Progenitor cell of endocrine pancreas (in vitro differentiated cells): Measurements from ENCODE around the gene BICDL1. TPM values are rescaled to one million over a fixed set of nuclear protein-coding genes. Genes with fewer than 3 reads are reported as not detected.
A peak's percentile ranks its signal among the peaks of the same experiment; 100 is the strongest.

Experiments used
- DNase-seq: peaks from one replicate; pipeline ENCODE4 v3.0.0; 2021; ENCODE audit warnings: low spot score; ENCODE audit not compliant: unreplicated experiment
- H3K27ac Mint-ChIP-seq: 2 replicates; pipeline ENCODE4 v1.8.0; 2021; ENCODE audit warnings: mild to moderate bottlenecking, moderate library complexity, mixed read lengths
- H3K27me3 Mint-ChIP-seq: 2 replicates; pipeline ENCODE4 v1.8.0; 2021; ENCODE audit warnings: mixed read lengths
- H3K36me3 Mint-ChIP-seq: 2 replicates; pipeline ENCODE4 v1.8.0; 2022; ENCODE audit warnings: mixed read lengths; ENCODE audit not compliant: insufficient read depth
- H3K4me1 Mint-ChIP-seq: 2 replicates; pipeline ENCODE4 v1.8.0; 2021; ENCODE audit warnings: low read depth, mixed read lengths
- H3K4me3 Mint-ChIP-seq: 2 replicates; pipeline ENCODE4 v1.8.0; 2021; ENCODE audit warnings: low read depth, mild to moderate bottlenecking, moderate library complexity, mixed read lengths
- H3K9me3 Mint-ChIP-seq: 2 replicates; pipeline ENCODE4 v1.8.0; 2021; ENCODE audit warnings: low read depth, mixed read lengths
- CTCF ChIP-seq: fragments of 200-600 bp; sonication (generic); IDR thresholded peaks from one replicate; pipeline ENCODE4 v1.5.0; 2021; ENCODE audit warnings: antibody characterized with exemption, mild to moderate bottlenecking; ENCODE audit not compliant: unreplicated experiment
- long read RNA-seq: library from polyadenylated mRNA; unstranded; transcript quantifications from one replicate; pipeline ENCODE4 v2.0.0, GENCODE V29; 2020
- total RNA-seq: library from RNA; stranded (reverse); gene quantifications from 2 replicates; pipeline ENCODE4 v1.2.1, GENCODE V29; 2021

The BICDL1 gene
- total RNA-seq, result 11.1 and 11.7 TPM in 2 replicates
- long read RNA-seq, partial matches to known transcripts, result 0 of 1 reads
- long read RNA-seq, other reads (novel, unspliced or antisense), result 1 of 1 reads

DNA sequence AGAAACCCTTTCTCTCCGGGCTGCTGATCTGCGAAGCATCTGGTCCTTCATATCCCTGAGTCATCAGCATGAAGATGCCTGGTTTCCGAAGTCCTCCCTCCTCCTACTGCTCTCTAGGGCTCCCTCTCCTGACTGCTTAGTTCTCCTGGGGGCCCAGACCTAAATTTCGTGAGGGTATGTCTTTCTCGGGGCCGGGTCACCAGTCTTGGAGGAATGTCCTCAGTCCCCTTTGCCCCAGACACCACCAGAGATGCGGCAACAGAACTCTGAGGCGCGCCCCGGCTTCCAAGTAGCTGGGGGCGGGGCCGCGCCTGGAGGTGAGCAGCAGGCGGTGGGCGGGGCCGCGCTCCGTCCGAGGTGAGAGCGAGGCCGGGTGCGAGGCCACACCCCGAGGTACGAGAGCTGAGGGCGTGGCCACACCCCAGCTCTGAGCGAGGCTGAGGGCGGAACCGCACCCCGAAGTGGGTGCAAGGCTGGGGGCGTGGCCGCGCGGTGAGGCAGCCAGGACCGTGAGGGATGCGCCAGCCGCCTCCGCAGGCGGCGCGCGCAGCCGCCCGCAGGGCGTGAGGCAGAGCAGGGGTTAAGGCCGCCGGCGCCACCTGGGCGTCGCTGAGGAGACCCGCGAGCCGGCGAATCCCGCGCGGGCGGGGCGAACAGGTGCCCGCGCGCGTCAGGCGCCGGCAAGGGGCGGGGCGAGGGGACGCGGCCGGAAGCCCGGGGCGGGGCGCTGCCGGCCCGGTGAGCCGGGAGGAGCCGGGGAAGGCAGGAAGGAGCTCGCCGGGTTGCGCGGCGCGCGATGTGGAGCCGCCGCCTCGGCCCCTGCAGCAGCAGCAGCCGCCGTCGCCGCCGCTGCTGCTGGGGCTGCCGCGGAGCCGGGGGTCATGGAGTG, at the start of gene BICDL1:
Gene BICDL1 (plus strand): TSS at position 765 of the 889 bp plus-strand sequence. CDS start 633 bp downstream, outside the sequence.
- Mint-ChIP-seq H3K27me3 (peaks cover 46% of the 10 kb centered on the region), H3K27ac (peak within 1 kb of the TSS; percentile 88), H3K9me3 (no peaks in the 10 kb centered on the region), H3K4me3 (peak within 1 kb of the TSS; percentile 77), H3K36me3 (no peaks in the 10 kb centered on the region), H3K4me1 (peaks cover 3% of the 10 kb centered on the region)
- TF ChIP-seq CTCF, result no peak
- DNase-seq, result peak; percentile 84

DNA sequence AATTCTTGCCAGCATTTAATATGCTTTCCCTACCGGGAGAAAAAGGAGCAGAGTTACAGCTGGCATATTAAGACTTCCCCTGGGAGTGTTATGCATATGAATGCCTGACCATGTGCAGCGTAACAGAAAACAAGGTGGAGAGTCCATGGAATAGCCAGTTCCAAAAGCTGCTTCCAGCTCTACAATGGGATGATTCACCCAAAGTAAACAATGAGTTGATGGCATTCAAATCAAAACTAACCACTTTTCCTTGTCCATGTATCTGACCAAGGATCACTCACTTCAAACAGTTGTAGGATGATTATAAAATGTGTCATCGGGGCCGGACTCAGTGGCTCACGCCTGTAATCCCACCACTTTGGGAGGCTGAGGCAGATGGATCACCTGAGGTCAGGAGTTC, 48.1 kb upstream of the BICDL1 start:
- no peak for TF ChIP-seq CTCF
- no peak overlapping the region for H3K4me3 Mint-ChIP-seq
- peaks cover 8% of the 10 kb centered on the region for H3K27me3 Mint-ChIP-seq
- no peak overlapping the region for H3K27ac Mint-ChIP-seq
- H3K36me3 Mint-ChIP-seq, result no peaks in the 10 kb centered on the region
- no peaks in the 10 kb centered on the region for H3K9me3 Mint-ChIP-seq
- no peak for DNase-seq
- peaks cover 3% of the 10 kb centered on the region for H3K4me1 Mint-ChIP-seq

GRCh38 chr12:119942386-119942785, 46.6 kb upstream of the BICDL1 start:
- no peaks in the 10 kb centered on the region for H3K9me3 Mint-ChIP-seq
- H3K27ac Mint-ChIP-seq, result no peak overlapping the region
- peaks cover 3% of the 10 kb centered on the region for H3K4me1 Mint-ChIP-seq
- no peaks in the 10 kb centered on the region for H3K36me3 Mint-ChIP-seq
- no peak for TF ChIP-seq CTCF
- H3K27me3 Mint-ChIP-seq, result peaks cover 8% of the 10 kb centered on the region
- H3K4me3 Mint-ChIP-seq, result no peak overlapping the region
- no peak for DNase-seq

DNA sequence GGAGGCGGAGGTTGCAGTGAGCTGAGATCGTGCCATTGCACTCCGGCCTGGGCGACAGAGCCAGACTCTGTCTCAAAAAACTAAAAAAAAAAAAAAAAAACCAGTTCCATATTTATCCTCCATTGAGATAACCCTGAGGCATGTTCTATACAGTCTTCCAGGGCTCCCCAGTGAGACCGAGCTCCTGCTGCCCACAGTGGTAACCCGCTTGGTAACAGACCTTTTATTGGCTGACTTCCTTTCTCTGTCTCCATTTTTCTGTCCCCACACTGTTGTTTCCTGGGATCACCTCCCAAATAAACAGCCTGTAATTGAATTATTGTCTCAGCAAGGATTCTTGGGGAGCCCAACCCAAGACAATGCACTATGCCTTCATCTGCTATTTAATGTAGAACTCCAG, 42.8 kb upstream of the BICDL1 start:
- no peak for DNase-seq
- no peak overlapping the region for H3K4me3 Mint-ChIP-seq
- peaks cover 3% of the 10 kb centered on the region for H3K4me1 Mint-ChIP-seq
- H3K27me3 Mint-ChIP-seq, result peaks cover 4% of the 10 kb centered on the region
- no peaks in the 10 kb centered on the region for H3K9me3 Mint-ChIP-seq
- no peaks in the 10 kb centered on the region for H3K36me3 Mint-ChIP-seq
- no peak overlapping the region for H3K27ac Mint-ChIP-seq
- no peak for TF ChIP-seq CTCF

DNA sequence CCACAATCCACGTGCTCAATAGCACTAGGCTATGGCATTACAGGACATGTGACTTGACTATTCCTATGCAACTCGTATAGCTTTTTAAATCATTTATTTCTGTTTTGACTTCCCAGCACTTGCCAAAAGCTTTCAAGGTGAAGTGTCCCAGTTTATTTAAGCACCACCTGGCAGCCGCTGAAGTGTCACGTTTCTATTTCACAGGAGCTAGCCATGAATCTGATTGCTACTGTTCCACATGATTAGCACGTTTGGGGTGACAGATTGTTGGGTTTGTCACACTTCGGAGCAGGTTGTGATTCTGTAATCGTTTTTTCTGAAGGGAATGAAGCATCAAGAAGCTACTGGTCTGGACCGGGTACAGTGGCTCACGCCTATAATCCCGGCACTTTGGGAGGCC, 39.9 kb upstream of the BICDL1 start:
- Mint-ChIP-seq H3K9me3 (no peaks in the 10 kb centered on the region), H3K4me1 (peaks cover 3% of the 10 kb centered on the region), H3K27me3 (peaks cover 4% of the 10 kb centered on the region), H3K36me3 (no peaks in the 10 kb centered on the region), H3K4me3 (no peak overlapping the region), H3K27ac (no peak overlapping the region)
- DNase-seq, result no peak
- TF ChIP-seq CTCF, result no peak
